ENCODE measurements around the gene SPON1.

- TF ChIP-seq EZH2 (IDR thresholded peaks at IDR 0.05; ENCODE audit: insufficient read depth, poor library complexity, severe bottlenecking): no peak
- no peak for TF ChIP-seq EZH2phosphoT487 (IDR thresholded peaks at IDR 0.05; ENCODE audit: insufficient read depth, low read depth)
Observed at GRCh38 chr11:13956988-13957387, 5.5 kb upstream of the SPON1 start.

All from GM23248 (cell line).